Activated T-cell treated with anti-CD3 and anti-CD28 coated beads for 24 hours (primary cell): ENCODE results near the gene HECTD2.
"Not testable (repeated sequence)": the region's sequence is repeated elsewhere in the genome, so short reads cannot be mapped to it uniquely, and the experiment has no call there.

Experiments
- DNase-seq: peaks from one replicate; pipeline ENCODE4 v3.0.0-alpha.2; 2020; ENCODE audit warnings: low read depth

Gene HECTD2

DNA sequence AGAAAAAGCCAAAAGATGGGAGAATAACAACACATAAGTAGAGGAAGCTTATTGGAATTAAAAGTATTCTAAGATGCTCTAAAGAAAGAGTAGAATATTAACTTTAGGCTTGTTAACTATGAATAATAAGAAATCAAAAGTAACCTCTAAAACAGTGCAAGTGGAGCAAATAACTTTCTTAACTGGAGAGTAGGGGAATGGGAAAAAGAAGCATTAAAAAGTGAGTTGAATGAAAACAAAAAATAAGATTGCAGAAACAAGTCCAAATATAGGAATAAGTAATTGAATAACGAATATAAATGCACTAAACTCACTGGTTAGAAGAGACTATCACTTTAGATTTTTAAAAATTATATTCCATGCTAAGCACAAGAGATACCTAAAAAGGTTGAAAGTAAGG lies 63.9 kb downstream of the HECTD2 start:
- DNase-seq = no peak

DNA sequence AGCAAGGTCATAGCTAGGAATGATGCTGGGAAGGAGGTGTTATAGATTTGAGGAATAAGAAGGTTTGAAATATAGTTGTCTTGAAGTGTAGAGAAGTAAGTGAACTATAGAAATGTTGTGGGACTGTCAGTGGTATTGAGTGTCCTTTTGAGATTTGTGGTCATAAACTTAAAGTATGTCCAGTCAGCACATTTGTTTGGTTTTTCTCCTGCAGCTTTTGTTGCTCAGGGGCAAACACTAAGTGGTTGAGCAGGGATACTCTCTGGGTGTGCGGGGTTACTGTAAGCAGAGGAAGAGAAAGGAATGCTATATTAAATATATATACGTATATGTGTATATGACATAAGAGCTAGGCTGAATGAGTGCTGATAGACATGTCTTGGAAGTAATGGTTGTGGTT lies 67.1 kb downstream of the HECTD2 start:
- DNase-seq = no peak

DNA sequence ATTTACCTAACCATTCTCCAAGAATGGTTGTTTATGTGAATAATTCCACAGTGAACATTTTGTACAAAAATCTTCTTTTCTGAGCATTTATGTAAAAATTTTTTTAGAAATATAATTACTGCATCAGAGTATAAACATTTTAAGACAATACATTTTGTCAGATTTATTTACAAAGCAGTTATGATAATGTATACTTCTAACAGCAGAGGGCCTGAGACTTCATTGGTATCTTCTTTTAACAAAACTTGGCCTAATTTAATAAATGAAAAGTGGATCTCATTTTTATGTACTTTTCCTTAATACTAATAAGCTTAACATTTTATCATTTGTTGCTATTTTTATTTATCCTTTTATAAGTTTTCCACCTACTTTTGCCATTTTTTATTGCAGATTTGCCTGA lies 69.4 kb downstream of the HECTD2 start:
- no peak for DNase-seq

DNA sequence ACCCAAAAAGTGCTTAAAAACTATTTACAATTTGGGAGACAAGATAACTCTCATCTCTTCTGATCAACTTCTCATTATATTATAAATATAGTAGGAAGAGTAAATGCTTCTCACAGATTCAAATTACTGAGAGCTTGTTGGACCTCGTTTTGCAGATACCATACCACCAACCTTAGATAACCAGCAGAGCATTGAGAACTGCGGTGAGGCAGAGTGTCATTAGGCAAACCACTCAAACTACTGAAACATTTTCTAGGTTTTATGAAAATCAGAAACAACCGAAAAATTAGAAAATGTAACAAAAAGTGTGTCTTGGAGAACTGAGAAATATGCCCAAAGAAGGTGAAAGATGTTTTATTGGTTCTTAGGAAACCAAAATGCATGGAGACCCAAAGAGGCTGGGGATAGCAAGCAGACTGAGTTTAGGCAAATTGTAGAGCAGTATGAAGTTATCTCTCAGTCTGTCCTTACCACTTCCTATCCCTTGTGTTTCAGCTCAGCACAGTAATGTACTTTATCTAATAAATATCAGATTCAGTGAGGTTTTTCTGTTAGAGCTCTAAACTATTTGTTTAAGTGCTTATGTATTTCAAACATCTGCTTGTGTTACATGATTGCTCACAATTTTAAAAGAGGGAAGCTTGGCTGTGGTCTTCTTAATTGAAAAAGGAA lies 77.9 kb downstream of the HECTD2 start:
- DNase-seq = no peak

DNA sequence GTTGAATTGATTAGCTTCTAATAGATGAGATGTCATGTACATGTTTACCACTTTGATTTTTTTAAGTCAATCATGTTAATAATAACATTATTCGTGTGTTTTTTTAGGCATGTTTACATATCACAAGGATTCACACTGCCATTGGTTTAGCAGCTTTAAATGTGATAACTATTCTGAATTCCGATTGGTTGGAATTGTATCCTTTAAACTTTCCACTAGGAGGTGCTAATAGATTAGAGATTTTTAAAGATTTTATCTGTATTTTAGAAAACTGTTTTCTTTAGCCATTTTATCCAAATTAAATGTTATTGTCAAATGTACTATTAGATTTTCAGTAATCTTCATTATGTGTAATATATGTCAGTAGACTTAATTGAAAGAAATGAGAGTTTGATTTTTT lies 83.2 kb downstream of the HECTD2 start:
- no peak for DNase-seq

DNA sequence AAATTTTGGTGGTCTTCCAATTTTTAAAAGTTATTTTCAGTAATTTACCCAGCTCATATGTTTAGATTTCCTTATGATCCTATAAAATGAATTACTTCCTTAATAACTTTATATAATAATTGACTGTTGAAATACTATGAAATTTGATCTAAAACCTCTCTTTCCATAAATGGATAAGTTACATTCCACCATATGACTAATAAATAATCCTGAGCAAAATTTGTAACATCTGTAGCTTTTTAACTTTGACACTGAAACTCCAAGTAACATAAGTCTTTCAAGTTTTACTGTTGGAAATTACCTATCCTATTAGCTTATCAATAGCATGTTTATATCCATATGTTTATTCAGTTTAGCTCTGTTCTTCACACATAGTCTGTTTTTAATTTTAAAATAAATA lies 85.3 kb downstream of the HECTD2 start:
- DNase-seq = no peak

DNA sequence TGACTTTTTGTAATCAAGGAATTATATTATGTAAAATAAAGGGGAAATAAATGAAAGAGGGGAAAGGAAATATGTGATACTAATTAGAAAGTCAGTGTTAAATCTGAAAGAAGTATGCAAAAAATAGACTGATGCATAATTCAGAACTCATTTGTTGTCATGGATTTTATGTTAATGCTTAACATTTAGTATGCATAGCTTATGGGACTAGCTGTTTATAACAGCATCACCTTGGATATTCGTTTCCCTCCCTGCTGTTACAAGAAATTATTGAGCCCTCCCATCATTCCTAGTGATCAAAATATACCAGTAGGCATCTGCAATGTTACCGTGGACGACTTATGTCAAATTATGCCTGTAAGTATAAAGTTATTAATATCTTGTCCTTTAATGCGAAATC lies 85.9 kb downstream of the HECTD2 start:
- DNase-seq = no peak

DNA sequence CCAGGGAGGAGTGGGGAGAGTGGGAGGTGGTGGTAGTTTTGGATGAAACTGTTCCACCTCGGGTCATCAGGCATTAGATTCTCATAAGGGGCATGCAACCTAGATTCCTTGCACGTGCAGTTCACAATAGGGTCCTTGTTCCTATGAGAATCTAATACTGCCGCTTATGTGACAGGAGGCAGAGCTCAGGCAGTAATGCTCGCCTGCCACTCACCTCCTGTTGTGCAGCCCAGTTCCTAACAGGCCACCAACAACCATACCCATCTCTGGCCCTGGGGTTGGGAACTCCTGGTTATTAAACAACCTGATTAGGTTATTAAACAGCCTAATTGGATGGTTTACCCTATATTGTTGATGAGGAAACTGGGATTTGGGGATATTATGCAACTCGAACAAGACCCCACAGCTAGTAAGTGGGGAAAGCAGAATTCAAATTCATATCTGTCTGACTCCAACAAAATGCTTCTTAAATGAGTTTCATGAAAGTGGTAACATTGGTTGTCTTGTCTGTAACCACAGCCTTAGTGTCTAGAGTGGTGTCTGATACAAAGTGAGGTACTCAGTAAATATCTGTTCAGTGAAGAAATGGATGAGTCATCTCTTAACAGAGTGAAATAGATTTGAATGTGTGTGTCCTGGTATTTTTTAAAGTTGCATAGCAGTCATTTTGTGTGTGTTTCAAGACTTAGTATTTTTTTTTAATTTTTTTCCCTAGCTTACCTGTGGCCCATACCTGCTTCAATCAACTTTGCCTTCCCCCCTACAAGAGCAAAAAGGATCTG lies 101.6 kb downstream of the HECTD2 start:
- DNase-seq = no peak

DNA sequence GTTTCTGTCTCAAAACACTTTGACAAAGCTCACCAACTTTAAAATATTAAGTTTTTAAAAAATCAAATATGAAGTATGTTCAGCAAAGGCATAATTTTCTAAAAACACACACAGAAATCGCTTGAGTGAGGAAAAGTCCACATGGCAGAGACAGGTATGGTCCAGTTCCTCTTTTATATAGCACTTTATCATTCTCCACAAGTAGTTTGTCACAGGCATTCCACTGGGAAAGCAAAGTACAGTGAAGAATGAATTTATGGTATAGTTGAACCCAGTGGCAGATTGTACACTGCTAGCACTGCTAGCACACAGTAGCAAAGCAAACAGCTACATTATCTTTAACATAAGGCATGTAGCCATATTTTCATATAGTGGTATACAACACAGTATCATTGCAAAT lies 102.3 kb downstream of the HECTD2 start:
- no peak for DNase-seq

DNA sequence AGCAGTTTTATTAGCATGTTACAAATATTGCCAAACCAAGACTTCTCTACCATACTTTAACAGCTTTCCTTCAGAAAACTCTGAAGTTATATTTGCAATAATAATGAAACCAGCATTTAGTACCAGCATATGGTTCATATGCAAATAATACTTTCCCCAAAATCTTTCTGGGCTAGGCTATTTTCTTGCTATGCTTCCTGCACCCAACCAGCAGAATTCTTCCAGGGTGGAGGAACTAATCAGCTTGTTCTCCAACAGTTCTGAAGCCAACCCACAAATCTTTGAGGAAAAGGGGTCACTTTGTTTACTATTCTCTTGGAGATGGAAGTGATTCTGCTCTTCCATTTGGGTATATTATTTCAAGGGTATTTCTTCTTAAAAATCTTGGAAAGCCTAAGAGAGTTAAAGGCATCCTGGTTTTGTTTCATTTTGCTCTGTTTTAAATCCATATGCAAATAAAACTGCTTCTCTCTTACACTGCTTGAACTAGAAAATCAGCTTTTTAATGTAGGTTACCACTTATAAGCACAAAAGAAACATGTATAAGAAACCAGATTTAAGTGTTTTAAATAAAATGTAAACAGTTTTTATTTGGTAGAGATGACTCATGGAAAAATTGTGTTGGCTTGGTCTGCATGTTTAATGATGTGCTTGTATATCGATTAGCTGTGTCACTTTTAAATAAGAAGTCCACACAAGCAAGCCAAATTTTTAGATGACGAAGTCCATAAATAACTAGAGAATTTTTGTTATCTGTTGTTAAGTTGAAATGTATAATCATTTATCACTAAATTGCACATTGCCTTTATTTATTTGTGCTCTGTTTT lies 103.7 kb downstream of the HECTD2 start:
- no peak for DNase-seq

DNA sequence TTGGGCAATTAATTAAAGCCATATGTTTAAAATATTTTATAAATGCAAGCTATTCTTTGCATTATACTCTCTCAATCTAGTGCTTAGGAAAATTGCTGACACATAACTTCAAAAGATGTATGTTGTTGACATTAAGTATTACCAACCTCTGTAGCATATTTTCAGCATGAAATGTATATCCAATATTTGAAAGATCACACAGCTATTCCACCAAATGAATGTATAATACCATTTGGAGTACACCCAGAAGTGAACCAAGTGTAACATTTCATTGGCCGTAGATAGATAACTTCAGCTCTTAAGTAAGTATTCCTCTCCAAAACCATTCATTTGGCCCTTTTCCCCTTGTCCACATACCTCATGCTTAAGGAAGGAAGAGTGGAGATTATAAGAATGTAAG lies 104.6 kb downstream of the HECTD2 start:
- DNase-seq = no peak

DNA sequence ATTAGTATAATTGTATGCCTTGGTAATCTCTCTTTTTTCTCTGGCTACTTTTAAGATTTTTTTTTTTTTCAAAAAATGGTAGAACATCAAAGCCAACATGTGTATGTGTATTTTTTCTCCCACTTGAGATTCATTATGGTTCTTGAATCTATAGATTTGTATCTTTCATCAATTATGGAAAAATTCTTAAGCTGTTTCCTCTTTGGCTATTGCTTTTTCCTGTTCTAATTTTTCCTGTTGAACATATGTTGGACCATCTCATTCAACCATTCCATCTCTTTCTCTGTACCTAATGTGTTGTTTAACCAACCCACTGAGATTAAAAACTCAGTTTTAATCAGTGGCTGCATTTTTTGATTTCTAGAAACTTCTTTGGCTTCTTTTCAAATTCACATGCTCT lies 107.2 kb downstream of the HECTD2 start:
- no peak for DNase-seq

DNA sequence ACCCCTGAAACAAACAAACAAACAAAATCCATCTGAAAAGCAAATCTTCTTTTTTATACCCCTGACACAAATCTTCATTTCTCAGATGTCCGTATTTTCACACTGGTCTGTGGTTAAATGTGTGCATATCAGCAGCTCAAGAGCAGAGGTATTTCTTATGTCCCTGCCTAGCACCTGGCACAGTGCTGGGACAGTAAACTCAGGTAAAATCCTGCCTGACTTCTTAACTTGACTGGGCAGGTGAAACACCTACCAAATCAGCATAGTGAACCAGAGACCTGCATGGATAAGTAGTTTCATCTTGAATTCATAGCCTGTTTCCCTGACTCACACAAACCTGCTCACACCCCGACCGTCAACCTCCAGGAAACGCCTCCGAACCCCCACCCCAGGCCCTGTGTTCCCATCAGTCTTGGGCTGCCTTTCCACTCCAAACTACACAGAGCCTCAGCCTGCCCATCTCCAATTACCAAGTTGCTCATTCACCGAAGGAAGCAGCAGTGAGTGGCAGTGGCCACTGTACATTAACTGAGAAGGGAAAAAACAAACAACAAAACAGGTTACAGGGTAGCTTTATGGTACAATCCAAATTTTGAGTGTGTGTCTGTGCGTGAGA lies 109.9 kb downstream of the HECTD2 start:
- no peak for DNase-seq

DNA sequence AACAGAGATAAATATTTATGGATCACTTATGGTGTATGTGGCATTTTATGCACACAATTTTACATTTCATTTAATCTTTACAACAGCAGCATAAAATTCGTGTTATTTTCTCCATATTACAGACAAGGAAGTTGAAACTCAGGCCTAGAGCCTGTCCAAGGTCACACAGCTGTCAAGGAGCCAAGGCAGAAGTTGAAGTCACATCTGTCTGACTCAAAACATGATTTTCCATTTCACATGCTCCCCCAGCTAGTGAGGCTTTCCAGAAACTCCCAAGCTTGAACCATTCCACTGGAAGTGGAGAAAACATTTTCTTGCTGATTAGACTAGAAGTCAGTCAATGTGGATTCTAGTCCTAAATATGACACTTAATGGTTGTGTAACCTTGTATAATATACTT lies 110.5 kb downstream of the HECTD2 start:
- DNase-seq = no peak

DNA sequence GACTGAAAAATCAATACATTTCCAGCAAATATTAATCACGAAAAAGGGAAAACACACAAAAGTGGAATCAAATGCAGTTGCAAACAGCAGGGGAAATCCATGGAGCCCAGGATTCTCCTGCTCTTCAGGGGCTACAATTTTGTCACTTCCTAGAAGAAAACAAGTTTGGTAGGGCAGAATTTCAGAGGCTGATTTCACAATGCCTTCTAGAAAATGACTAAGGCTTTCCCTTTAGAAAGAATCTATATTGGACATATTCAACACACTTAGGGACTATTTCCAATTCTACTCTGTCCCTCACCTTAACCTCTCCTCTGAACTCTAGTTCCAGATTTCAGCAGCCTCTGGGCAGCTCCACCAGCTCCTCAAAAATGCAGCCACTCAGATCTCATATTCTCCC lies 111.3 kb downstream of the HECTD2 start:
- DNase-seq = no peak

DNA sequence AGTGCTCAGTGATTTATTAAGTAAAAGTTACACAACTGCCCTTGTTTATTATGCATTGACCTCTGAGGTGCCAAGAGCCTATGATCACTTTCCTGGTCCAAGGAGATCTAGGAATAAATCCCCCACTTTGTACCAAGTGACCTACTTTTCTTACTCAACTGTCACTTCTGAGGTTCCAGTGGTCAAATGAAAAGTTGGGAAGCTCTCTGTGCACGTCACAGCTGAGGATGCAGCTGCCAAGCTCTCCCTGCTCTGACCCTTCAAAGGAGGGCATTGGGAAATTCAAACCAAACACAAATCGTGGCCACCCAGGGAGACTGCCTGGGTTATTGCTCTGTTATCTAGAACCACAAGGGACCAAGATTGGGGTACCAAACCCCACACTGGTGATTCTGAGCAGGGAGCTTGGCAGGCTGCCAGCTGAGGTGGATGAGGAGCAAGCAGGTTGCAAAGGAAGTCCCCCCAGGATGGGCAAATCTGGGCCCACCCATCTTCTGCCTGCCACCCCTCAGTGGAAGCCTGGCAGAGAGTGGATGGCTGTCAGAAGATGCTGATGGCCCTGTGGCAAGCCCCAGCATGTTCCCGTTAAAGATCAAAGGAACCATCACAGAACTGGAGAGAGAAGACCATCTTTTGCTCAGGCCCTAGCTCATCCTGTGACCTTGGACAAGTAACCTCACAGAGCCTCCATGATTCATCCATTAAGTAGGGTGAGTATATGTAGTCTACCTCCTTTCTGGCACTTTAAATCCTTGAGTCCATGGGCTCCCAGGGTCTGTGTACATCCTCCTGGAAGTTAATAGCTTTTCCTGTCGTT lies 116.0 kb downstream of the HECTD2 start:
- DNase-seq = no peak

DNA sequence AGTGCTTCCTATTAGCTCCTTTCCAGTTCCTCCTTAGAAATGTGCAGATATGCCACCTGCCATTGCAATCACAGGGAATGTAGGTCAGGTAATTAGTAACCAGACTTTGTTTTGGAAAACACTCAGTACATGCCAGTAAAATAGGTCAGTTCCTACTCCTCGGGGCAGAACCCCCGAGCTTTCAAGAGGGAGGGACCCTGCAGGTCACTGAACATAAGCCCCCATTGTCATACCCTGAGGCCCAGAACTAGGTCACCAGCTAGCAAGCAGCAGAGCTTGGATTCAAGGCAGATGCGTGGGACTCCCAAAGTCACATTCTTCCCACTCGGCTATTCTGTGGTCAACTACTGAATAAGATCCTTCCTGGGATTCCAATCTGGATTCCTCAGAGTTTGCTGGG lies 117.9 kb downstream of the HECTD2 start:
- DNase-seq = no peak

DNA sequence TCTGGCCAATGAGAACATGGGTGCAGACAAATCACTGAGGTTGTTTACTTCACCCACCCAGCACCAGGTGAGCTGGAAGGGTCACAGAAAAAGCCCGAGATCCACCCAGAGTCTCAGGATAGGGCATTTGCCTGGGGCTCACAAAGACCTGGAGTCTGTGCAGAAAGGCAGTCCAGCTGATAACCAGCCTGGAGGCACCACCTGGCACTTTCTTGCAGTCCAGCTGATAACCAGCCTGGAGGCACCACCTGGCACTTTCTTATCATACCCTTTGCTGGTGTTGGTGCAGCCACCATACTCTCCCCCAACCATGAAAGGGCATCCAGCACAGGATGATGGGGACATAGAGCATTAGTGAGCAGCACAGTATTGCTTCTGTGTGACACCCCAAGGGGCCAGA lies 118.6 kb downstream of the HECTD2 start:
- DNase-seq = no peak

DNA sequence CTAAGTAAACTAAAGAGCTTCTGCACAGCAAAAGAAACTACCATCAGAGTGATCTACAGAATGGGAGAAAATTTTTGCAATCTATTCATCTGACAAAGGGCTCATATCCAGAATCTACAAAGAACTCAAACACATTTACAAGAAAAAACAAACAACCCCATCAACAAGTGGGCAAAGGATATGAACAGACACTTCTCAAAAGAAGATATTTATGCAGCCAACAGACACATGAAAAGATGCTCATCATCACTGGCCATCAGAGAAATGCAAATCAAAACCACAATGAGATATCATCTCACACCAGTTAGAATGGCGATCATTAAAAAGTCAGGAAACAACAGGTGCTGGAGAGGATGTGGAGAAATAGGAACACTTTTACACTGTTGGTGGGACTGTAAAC lies 124.6 kb downstream of the HECTD2 start:
- DNase-seq = not testable (repeated sequence)

DNA sequence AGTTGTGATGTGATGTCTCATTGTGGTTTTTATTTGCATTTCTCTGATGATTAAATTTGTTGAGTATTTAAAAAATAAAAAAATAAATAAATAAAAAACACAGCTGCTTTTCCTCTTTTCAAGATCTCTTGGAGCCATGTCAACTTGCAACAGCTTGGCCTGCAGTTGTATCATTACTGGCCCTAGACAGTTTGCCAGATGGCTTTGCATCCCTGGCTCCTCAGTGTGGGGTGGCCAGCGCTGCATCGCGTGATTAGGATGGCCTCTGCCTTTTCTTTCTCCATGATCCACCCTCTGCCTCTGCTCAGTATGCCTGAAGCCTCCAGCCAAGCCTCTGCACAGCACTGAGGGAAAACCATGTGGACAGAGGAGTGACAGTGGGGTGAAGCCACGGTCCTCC lies 126.0 kb downstream of the HECTD2 start:
- DNase-seq = no peak

DNA sequence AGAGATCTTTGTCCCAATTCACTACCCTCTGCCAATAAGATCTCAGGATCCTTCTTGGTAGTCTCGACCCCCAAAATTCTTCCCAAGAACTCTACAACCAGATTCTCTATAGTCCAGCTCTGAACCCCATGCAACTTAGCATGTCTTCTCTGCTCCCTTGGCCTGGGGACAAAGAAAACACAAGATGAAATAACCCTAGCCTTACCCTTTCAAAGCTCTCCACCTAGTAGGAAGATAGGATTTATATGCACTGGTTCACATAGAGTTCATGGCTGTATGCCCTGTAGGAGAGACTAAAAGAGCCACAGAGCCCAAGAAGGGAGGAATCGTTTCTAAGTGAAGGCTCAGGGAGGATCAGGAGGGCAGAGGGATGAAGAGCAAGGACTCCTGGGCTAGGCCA lies 126.6 kb downstream of the HECTD2 start:
- no peak for DNase-seq
